Prostate gland (tissue), 2 donors: ENCODE measurements around the gene IFNW1. TPM values are rescaled to one million over a fixed set of nuclear protein-coding genes. Genes with fewer than 3 reads are reported as not detected.
"Not testable (repeated sequence)": the region's sequence is repeated elsewhere in the genome, so short reads cannot be mapped to it uniquely, and the experiment has no call there.

ENCODE experiments used
- DNase-seq: peaks from one replicate; pipeline ENCODE4 v3.0.0-alpha.2; 2019; ENCODE audit warnings: low spot score
- H3K27ac ChIP-seq, 2 donors: fragments of 200-600 bp; sonication (generic); 2 replicates each; pipeline ENCODE4 v1.5.1; 2017 to 2019
- H3K27me3 ChIP-seq: fragments of 200-600 bp; sonication (generic); replicated peaks from 2 replicates; pipeline ENCODE4 v1.5.1; 2019; ENCODE audit not compliant: insufficient read depth
- H3K36me3 ChIP-seq, 2 donors: fragments of 200-600 bp; sonication (generic); 1 replicate in 1 of 2; 2 replicates in 1 of 2; pipeline versions ENCODE4 v1.5.1 to v1.8.1; 2017 to 2019
- H3K4me1 ChIP-seq: fragments of 200-600 bp; sonication (generic); replicated peaks from 2 replicates; pipeline ENCODE4 v1.5.1; 2019
- H3K4me3 ChIP-seq, 2 donors: fragments of 200-600 bp; sonication (generic); 2 replicates each; pipeline ENCODE4 v1.5.1; 2017 to 2019
- H3K9me3 ChIP-seq: fragments of 200-600 bp; sonication (generic); 2 replicates; pipeline ENCODE4 v1.5.1; 2017
- POLR2A ChIP-seq: fragments of 450-650 bp; IDR thresholded peaks from one replicate; pipeline ENCODE4 v1.6.1; 2016; ENCODE audit warnings: antibody characterized with exemption, mild to moderate bottlenecking
- POLR2AphosphoS5 ChIP-seq: sonication (generic); formaldehyde crosslinking; IDR thresholded peaks from one replicate; pipeline ENCODE4 v1.6.1; 2017; ENCODE audit warnings: antibody characterized with exemption
- WGBS: methylation state at CpG from one replicate; pipeline ENCODE4 v1.1.5; 2018; 5-methylcytosine and 5-hydroxymethylcytosine counted together
- intact Hi-C: fragments of 100-400 bp; cut with DNase I; formaldehyde crosslinking; loops from one replicate; pipeline ENCODE4 v1.14.2; 2022
- total RNA-seq, 2 donors: library from RNA; depleted of rRNA; stranded (reverse); fragments of >200 nt; gene quantifications; one replicate each; pipeline ENCODE4 v1.1.0, GENCODE V29; 2016
- TF ChIP-seq, protein P1 (sequence below), 4 experiments: fragments of 200-600 bp in 2 of 4; fragments of 450-650 bp in 2 of 4; sonication (generic) in 2 of 4; IDR thresholded peaks; 1 replicate in 3 of 4; 2 replicates in 1 of 4; pipeline ENCODE4 v1.5.1; 2016 to 2019; ENCODE audit warnings: antibody characterized with exemption in 4 of 4, mild to moderate bottlenecking in 2 of 4, moderate library complexity in 2 of 4

Gene IFNW1
- total RNA-seq, 2 donors from 2014 or later = not detected

DNA sequence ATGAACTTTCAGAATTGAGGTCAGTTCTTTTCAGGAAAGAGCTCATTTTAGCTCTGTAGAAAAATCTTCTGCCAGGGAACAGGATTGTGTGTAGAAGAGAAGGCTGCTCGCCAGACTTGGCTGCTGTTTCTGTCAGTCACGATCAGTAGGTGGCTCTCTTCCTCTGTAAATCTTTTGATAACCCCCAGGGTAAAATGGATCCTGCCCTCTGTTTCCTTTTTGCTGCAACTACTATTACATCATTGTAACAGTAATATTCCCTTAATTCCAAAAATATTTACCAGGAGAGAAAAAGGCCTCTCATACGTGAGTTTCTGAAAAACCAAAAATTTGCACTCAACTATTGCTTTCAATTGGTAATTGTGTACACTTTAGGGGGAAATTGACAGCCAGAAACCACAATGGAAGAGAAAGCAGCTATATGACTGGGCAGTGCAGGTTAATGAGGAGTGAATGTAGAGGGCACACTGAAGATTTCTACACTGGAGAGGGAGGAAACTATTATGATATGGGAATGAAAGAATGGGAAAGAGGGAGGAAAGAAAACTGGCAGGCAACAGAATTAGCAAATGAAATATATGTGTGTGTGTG, 12.5 kb upstream of the IFNW1 start:
- no peak for DNase-seq

DNA sequence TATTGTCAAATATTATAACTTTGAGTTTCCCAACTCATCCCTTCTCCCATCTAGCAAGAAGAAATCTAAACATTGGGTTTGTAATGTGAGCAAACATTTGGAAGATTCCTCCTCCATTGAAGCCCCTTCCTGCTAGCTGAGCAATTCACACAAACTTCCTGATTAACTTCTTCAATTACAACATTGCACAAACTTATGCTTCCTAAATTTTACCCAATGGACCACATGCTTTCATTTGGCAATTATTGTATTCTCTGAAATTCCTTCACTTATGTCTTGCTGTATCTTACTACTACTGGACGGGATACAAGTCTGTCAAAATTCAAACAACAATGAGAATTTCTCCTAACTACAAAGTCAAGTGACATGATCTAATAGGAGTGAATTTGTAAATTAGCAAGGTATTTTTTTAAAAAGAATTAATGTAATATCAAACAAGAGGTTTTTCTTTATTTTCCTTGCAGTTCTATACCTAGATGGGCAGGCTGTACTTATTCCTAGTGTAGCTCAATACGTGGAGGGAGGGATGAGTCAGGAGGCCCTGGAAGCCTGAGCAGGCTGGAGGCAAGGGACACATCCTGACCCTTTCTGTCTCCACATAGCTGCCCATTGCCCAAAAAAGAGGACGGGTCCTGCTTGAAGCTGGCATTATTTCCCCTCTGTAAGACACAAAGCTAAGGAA, 11.8 kb upstream of the IFNW1 start:
- H3K27ac ChIP-seq = no peak overlapping the region
- H3K9me3 ChIP-seq = no peaks in the 10 kb centered on the region
- no peak for DNase-seq
- H3K36me3 ChIP-seq = no peaks in the 10 kb centered on the region
- TF ChIP-seq POLR2AphosphoS5 (no peak), POLR2A (no peak)
- TF ChIP-seq, protein P1, sequence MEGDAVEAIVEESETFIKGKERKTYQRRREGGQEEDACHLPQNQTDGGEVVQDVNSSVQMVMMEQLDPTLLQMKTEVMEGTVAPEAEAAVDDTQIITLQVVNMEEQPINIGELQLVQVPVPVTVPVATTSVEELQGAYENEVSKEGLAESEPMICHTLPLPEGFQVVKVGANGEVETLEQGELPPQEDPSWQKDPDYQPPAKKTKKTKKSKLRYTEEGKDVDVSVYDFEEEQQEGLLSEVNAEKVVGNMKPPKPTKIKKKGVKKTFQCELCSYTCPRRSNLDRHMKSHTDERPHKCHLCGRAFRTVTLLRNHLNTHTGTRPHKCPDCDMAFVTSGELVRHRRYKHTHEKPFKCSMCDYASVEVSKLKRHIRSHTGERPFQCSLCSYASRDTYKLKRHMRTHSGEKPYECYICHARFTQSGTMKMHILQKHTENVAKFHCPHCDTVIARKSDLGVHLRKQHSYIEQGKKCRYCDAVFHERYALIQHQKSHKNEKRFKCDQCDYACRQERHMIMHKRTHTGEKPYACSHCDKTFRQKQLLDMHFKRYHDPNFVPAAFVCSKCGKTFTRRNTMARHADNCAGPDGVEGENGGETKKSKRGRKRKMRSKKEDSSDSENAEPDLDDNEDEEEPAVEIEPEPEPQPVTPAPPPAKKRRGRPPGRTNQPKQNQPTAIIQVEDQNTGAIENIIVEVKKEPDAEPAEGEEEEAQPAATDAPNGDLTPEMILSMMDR (IDR thresholded peaks at IDR 0.05) = no peak
- intact Hi-C loops = no loop called here
- no peaks in the 10 kb centered on the region for H3K4me1 ChIP-seq
- WGBS = 50% methylated on average over 3 of the region's 3 CpGs
- H3K27me3 ChIP-seq = no peaks in the 10 kb centered on the region
- no peak overlapping the region for H3K4me3 ChIP-seq

More for the DNA sequence above, 12.5 kb upstream of the IFNW1 start:
- intact Hi-C loops = no loop called here
- H3K9me3 ChIP-seq = no peaks in the 10 kb centered on the region
- no peaks in the 10 kb centered on the region for H3K4me1 ChIP-seq
- H3K36me3 ChIP-seq = no peaks in the 10 kb centered on the region
- no peaks in the 10 kb centered on the region for H3K27me3 ChIP-seq
- TF ChIP-seq POLR2AphosphoS5 (no peak), POLR2A (no peak)
- TF ChIP-seq, protein P1 (IDR thresholded peaks at IDR 0.05) = no peak
- no peak overlapping the region for H3K27ac ChIP-seq
- no peak overlapping the region for H3K4me3 ChIP-seq
- WGBS = 20% methylated on average over 3 of the region's 3 CpGs

DNA sequence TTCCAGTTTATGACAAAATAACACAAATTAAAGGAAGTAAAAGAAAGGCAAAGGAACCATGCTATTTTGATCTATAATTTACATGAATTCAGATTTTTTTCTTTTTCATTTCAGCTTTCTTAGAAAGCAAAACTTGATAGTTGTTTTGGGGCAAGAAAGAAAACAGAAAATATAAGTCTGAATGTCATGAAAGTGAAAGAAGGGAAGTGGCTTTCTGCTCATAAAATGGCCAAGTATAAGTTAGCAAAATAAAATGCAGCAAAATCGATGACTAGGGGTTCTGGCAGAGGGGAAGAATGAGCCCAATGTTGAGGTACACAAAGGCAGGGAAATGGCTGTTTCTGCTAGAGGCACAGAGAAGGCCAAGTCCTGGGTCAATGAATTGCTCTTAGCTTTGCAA, 3.0 kb upstream of the IFNW1 start:
- WGBS = 62% methylated on average over 1 of the region's 1 CpG

DNA sequence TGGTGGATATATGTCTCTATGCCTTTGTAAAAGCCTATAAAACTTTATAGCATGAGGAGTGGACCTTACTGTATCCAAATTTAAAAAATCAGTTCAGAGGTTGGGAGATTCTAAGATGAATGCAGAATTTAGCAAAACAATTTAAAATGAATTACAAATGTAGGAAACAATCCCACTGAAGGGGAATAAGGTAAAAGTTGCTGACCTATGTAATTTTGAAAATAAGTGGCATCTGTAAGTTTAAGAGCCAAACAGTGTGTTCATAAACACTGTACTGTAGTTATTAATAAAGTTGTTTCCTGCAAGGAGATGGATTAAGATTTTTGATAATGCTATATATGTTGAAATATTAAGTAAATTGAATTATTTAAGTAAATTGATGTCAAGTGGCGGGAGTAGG, 4.6 kb downstream of the IFNW1 start:
- H3K9me3 ChIP-seq = no peaks in the 10 kb centered on the region
- DNase-seq = no peak
- H3K4me1 ChIP-seq = no peaks in the 10 kb centered on the region
- no peak overlapping the region for H3K4me3 ChIP-seq
- H3K36me3 ChIP-seq = no peaks in the 10 kb centered on the region
- no peak overlapping the region for H3K27ac ChIP-seq
- 91% methylated on average over 1 of the region's 1 CpG for WGBS
- intact Hi-C loops = no loop called here
- no peak for TF ChIP-seq POLR2AphosphoS5
- no peak for TF ChIP-seq POLR2A
- TF ChIP-seq, protein P1 (IDR thresholded peaks at IDR 0.05) = no peak
- H3K27me3 ChIP-seq = no peaks in the 10 kb centered on the region

More for the DNA sequence above, 3.0 kb upstream of the IFNW1 start:
- H3K9me3 ChIP-seq = no peaks in the 10 kb centered on the region
- no peak for DNase-seq
- no peaks in the 10 kb centered on the region for H3K4me1 ChIP-seq
- H3K36me3 ChIP-seq = no peaks in the 10 kb centered on the region
- TF ChIP-seq, protein P1 (IDR thresholded peaks at IDR 0.05) = no peak
- TF ChIP-seq POLR2A (no peak), POLR2AphosphoS5 (no peak)
- intact Hi-C loops = no loop called here
- H3K4me3 ChIP-seq = no peak overlapping the region
- H3K27ac ChIP-seq = no peak overlapping the region
- H3K27me3 ChIP-seq = no peaks in the 10 kb centered on the region

DNA sequence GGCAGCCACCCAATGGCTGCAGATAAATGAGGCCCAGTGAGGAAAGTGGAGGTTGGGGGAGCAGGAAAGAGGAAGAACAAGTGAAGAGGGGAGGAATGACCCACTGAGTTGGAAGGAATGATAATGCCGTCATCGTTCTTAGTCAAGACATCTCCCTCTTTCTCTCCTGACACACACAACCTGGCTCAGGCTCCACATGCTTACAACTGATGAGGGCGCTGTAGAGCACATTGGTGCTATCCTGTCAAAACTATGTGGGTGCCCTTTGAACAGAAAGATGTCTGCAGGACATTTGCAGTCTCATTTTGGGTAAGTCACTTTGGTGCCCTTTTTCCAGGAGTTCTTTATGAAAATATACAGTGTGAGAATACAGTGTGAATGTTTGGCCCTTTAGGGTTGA, 5.9 kb downstream of the IFNW1 start:
- Histone ChIP-seq H3K36me3 (no peaks in the 10 kb centered on the region), H3K27me3 (no peaks in the 10 kb centered on the region), H3K9me3 (no peaks in the 10 kb centered on the region), H3K4me1 (no peaks in the 10 kb centered on the region), H3K4me3 (no peak overlapping the region), H3K27ac (no peak overlapping the region)
- intact Hi-C loops = no loop called here
- no peak for DNase-seq
- WGBS = 86% methylated on average over 3 of the region's 3 CpGs
- no peak for TF ChIP-seq POLR2AphosphoS5
- TF ChIP-seq POLR2A = no peak
- TF ChIP-seq, protein P1 (IDR thresholded peaks at IDR 0.05) = no peak

DNA sequence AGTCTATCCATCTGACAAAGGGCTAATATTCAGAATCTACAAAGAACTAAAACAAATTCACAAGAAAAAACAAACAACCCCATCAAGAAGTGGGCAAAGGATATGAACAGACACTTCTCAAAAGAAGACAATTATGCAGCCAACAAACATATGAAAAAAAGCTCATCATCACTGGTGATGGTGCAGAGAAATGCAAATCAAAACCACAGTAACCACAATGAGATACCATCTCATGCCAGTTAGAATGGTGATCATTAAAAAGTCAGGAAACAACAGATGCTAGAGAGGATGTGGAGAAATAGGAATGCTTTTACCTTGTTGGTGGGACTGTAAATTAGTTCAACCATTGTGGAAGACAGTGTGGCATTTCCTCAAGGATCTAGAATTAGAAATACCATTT, 13.4 kb downstream of the IFNW1 start:
- H3K9me3 ChIP-seq, H3K27me3 ChIP-seq, H3K4me1 ChIP-seq, DNase-seq, H3K36me3 ChIP-seq, H3K4me3 ChIP-seq, H3K27ac ChIP-seq, intact Hi-C loops: not testable (repeated sequence)
